Body of pancreas (tissue), 4 donors: Measurements from ENCODE around the gene PEX6. TPM values are rescaled to one million over a fixed set of nuclear protein-coding genes. Genes with fewer than 3 reads are reported as not detected.

Experiments used
- ATAC-seq: fragments of 150-250 bp; one replicate; pipeline ENCODE4 v1.9.1; 2016
- DNase-seq, 4 donors: peaks; one replicate each; pipeline ENCODE4 v3.0.0-alpha.2; 2019
- H3K27ac ChIP-seq, 4 donors: fragments of 200-600 bp; sonication (generic); 1 replicate in 3 of 4; 2 replicates in 1 of 4; pipeline versions ENCODE4 v1.5.1 to v1.6.1; 2016 to 2019; ENCODE audit warnings: mild to moderate bottlenecking in 1 of 4, mixed read lengths in 1 of 4, moderate library complexity in 1 of 4
- H3K27me3 ChIP-seq, 2 donors: fragments of 200-600 bp; sonication (generic); one replicate each; pipeline ENCODE4 v1.6.0; 2016; ENCODE audit warnings: mild to moderate bottlenecking in 1 of 2
- H3K36me3 ChIP-seq, 2 donors: fragments of 200-600 bp; sonication (generic); replicated peaks in 1 of 2; 2 replicates each; pipeline ENCODE4 v1.5.1; 2016; ENCODE audit warnings: low read depth in 2 of 2; ENCODE audit not compliant: insufficient read depth in 1 of 2
- H3K4me1 ChIP-seq: fragments of 200-600 bp; sonication (generic); one replicate; pipeline ENCODE4 v1.6.0; 2016
- H3K4me3 ChIP-seq, 2 donors: fragments of 200-600 bp; sonication (generic); 1 replicate in 1 of 2; 2 replicates in 1 of 2; pipeline ENCODE4 v1.5.1; 2016 to 2019
- H3K9me3 ChIP-seq, 3 donors: fragments of 200-600 bp; sonication (generic); 1 replicate in 2 of 3; 2 replicates in 1 of 3; pipeline ENCODE4 v1.5.1; 2016
- POLR2A ChIP-seq, 3 donors: fragments of 450-650 bp; IDR thresholded peaks; one replicate each; pipeline ENCODE4 v1.6.1; 2016; ENCODE audit warnings: antibody characterized with exemption in 3 of 3, mild to moderate bottlenecking in 2 of 3
- WGBS, 2 donors: methylation state at CpG; one replicate each; pipeline ENCODE4 v1.1.5; 2017; 5-methylcytosine and 5-hydroxymethylcytosine counted together
- intact Hi-C: fragments of 100-400 bp; cut with DNase I; formaldehyde crosslinking; loops from one replicate; pipeline ENCODE4 v1.15.1; 2023
- total RNA-seq, 2 donors: library from RNA; depleted of rRNA; stranded (reverse); fragments of >200 nt; gene quantifications; one replicate each; pipeline ENCODE4 v1.1.0, GENCODE V29; 2016
- TF ChIP-seq, protein P1 (sequence below), 7 experiments: fragments of 450-650 bp in 4 of 7; fragments of 200-600 bp in 3 of 7; sonication (generic) in 3 of 7; IDR thresholded peaks; one replicate each; pipeline ENCODE4 v1.5.1; 2016 to 2019; ENCODE audit warnings: antibody characterized with exemption in 7 of 7

The PEX6 gene
- total RNA-seq, 2 donors from 2014 or later = 18.1 to 26.2 TPM

GRCh38 chr6:43016176-43016942, 37.4 kb upstream of the PEX6 start:
- no peak for ATAC-seq

GRCh38 chr6:43014434-43014909, 35.5 kb upstream of the PEX6 start:
- no peak for ATAC-seq
- TF ChIP-seq, protein P1, sequence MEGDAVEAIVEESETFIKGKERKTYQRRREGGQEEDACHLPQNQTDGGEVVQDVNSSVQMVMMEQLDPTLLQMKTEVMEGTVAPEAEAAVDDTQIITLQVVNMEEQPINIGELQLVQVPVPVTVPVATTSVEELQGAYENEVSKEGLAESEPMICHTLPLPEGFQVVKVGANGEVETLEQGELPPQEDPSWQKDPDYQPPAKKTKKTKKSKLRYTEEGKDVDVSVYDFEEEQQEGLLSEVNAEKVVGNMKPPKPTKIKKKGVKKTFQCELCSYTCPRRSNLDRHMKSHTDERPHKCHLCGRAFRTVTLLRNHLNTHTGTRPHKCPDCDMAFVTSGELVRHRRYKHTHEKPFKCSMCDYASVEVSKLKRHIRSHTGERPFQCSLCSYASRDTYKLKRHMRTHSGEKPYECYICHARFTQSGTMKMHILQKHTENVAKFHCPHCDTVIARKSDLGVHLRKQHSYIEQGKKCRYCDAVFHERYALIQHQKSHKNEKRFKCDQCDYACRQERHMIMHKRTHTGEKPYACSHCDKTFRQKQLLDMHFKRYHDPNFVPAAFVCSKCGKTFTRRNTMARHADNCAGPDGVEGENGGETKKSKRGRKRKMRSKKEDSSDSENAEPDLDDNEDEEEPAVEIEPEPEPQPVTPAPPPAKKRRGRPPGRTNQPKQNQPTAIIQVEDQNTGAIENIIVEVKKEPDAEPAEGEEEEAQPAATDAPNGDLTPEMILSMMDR (IDR thresholded peaks at IDR 0.05) = no peak
- no peak for TF ChIP-seq POLR2A (IDR thresholded peaks at IDR 0.05)
- 0 to 1% methylated on average over 7 of the region's 7 CpGs for WGBS, 2 donors
- peaks cover 0 to 4% of the 10 kb centered on the region in 2 donors for H3K36me3 ChIP-seq
- intact Hi-C loops = no loop called here
- H3K27me3 ChIP-seq = no peaks in the 10 kb centered on the region
- H3K4me1 ChIP-seq = peaks cover 45% of the 10 kb centered on the region
- H3K9me3 ChIP-seq = no peaks in the 10 kb centered on the region
- H3K4me3 ChIP-seq = peak overlapping the region; percentile 25 to 74
- no peak for DNase-seq
- peak overlapping the region in 3 of 4 donors; percentile 13 to 78 (median 61) for H3K27ac ChIP-seq

More at GRCh38 chr6:43016176-43016942, 37.4 kb upstream of the PEX6 start:
- intact Hi-C loops = loop anchor here (5.0 kb wide), 1 partner anchor 41 kb away; the partner anchor contains the start of genes KLC4 and MRPL2
- Histone ChIP-seq H3K36me3 (peaks cover 0 to 2% of the 10 kb centered on the region in 2 donors), H3K4me1 (peaks cover 57% of the 10 kb centered on the region), H3K27me3 (no peaks in the 10 kb centered on the region), H3K27ac (no peak overlapping the region), H3K4me3 (no peak overlapping the region), H3K9me3 (no peaks in the 10 kb centered on the region)
- 67 to 75% methylated on average over 7 of the region's 7 CpGs for WGBS, 2 donors
- no peak for DNase-seq
- TF ChIP-seq POLR2A (IDR thresholded peaks at IDR 0.05) = no peak
- TF ChIP-seq, protein P1 (IDR thresholded peaks at IDR 0.05) = no peak

DNA sequence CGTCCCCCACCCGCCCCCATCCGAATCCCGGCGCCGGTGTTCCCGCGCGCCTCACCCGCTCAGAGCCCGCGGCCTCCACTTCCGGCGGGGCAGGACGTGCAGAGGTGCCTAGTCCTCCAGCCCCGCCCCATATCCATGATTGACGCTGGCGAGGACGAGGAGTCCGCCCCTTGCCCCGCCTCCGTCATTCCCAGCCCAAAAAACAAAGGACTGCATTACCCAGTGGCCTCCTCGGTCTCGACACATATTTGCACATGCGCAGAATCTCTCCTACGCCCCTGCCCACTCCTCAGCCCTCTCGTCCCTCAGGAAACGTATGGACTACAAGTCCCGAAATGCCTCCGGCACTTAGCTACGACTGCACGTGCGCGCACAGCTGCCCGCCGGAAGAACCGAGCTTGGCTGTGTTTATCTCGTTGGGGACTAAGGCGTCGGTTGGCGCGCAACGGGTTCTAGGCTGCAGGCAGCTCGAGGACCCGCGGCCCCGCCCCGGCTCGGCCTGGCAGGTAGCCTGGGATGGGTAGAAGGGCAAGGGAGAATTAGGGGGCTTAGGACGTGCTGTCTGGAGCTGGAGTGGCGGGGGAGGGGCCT, 35.0 kb upstream of the PEX6 start, which contains the start of the genes KLHDC3 and MEA1:
Gene KLHDC3 (plus strand): TSS at position 407 of the 591 bp plus-strand sequence. CDS start 2,944 bp downstream, outside the sequence.
Gene MEA1 (minus strand): TSS at position 104 of the 591 bp plus-strand sequence. CDS start 133 bp downstream, outside the sequence.
- Histone ChIP-seq H3K4me1 (peaks cover 45% of the 10 kb centered on the region), H3K27me3 (no peaks in the 10 kb centered on the region), H3K9me3 (no peaks in the 10 kb centered on the region), H3K36me3 (peaks cover 0 to 4% of the 10 kb centered on the region in 2 donors), H3K4me3 (peak within 1 kb of the TSS; percentile 59 to 74), H3K27ac (peak within 1 kb of the TSS in 3 of 4 donors; percentile 53 to 78 (median 61))
- WGBS, 2 donors = 0% methylated on average over 17 to 44 of the region's 51 CpGs
- DNase-seq (peak; percentile 99 to 100 (median 100)), ATAC-seq (peak; percentile 99)
- TF ChIP-seq, protein P1 (IDR thresholded peaks at IDR 0.05) = no peak
- TF ChIP-seq POLR2A (IDR thresholded peaks at IDR 0.05) = peak in 2 of 3 donors; percentile 58 to 59
- intact Hi-C loops = no loop called here

GRCh38 chr6:43013097-43013842, 34.3 kb upstream of the PEX6 start:
- DNase-seq (peak in 1 of 4 donors; percentile 20), ATAC-seq (no peak)
- 2 to 3% methylated on average over 23 to 25 of the region's 25 CpGs for WGBS, 2 donors

More at GRCh38 chr6:43013097-43013842, 34.3 kb upstream of the PEX6 start:
- H3K27ac ChIP-seq = peak overlapping the region in 3 of 4 donors; percentile 53 to 78 (median 61)
- H3K4me3 ChIP-seq = peak overlapping the region; percentile 59 to 74
- peaks cover 45% of the 10 kb centered on the region for H3K4me1 ChIP-seq
- H3K36me3 ChIP-seq = peaks cover 0 to 7% of the 10 kb centered on the region in 2 donors
- TF ChIP-seq, protein P1 (IDR thresholded peaks at IDR 0.05) = no peak
- no peak for TF ChIP-seq POLR2A (IDR thresholded peaks at IDR 0.05)
- intact Hi-C loops = no loop called here
- H3K9me3 ChIP-seq = no peaks in the 10 kb centered on the region
- H3K27me3 ChIP-seq = no peaks in the 10 kb centered on the region
